GM11168 (cell line): ENCODE results near the gene SH3RF3.

Experiments
- in situ Hi-C: fragments of 300-500 bp; cut with MboI; formaldehyde crosslinking; loops from one replicate; pipeline ENCODE4 v1.12.0; 2022; ENCODE audit warnings: low sequenced_read_pairs; ENCODE audit not compliant: unreplicated experiment

SH3RF3 gene

GRCh38 chr2:109377976-109378375, 249.0 kb downstream of the SH3RF3 start:
- in situ Hi-C loops = no loop called here

GRCh38 chr2:109378682-109379081, 249.7 kb downstream of the SH3RF3 start:
- in situ Hi-C loops = no loop called here

GRCh38 chr2:109379507-109379906, 250.5 kb downstream of the SH3RF3 start:
- in situ Hi-C loops = no loop called here

GRCh38 chr2:109380502-109381326, 251.7 kb downstream of the SH3RF3 start:
- in situ Hi-C loops = no loop called here

DNA sequence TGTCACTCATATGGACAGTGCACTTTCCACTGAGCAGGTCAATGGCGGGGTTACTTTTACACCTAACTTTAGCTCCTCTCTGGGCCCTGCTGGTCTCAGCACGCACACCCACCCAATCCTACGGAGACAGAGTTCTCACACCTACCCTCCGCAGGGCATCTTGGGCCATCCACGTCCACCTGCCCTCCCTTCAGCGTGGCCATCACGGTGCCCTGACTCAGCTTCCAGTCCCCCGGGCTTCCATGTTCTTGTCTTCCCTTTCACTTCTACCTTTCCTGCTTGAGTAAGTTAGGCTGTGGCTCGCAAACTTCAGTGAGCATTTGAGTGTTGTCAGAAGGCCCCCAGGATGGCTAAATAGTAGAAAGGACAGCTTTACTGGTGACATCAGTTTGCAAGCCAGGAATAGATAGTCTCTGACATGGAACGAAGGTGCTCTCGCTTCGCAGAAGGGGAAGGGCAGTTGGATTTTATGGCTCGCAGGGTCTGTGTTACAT, 252.4 kb downstream of the SH3RF3 start:
- in situ Hi-C loops = no loop called here

- in situ Hi-C loops = no loop called here
These were observed 253.4 kb downstream of the SH3RF3 start for GRCh38 chr2:109382226-109382895.

DNA sequence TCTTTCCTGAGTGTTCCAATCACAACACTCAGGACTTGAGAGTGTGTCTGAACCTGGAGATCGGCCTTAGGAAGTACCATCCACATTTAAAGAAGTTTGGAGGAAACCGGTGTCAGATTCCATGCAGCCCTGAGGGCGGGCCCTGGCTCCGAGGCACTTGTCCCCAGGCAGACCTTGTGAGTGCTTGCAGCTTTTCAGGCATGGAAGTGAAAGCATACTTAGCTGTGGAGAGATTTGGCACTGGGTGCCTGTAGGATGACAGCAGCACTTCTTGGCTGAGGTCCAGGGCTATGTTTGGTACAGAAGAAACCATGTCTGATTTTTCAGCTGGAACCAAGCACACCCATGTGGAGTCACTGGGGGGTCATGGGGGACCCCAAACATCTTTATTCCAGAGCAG, 253.9 kb downstream of the SH3RF3 start:
- in situ Hi-C loops = no loop called here

DNA sequence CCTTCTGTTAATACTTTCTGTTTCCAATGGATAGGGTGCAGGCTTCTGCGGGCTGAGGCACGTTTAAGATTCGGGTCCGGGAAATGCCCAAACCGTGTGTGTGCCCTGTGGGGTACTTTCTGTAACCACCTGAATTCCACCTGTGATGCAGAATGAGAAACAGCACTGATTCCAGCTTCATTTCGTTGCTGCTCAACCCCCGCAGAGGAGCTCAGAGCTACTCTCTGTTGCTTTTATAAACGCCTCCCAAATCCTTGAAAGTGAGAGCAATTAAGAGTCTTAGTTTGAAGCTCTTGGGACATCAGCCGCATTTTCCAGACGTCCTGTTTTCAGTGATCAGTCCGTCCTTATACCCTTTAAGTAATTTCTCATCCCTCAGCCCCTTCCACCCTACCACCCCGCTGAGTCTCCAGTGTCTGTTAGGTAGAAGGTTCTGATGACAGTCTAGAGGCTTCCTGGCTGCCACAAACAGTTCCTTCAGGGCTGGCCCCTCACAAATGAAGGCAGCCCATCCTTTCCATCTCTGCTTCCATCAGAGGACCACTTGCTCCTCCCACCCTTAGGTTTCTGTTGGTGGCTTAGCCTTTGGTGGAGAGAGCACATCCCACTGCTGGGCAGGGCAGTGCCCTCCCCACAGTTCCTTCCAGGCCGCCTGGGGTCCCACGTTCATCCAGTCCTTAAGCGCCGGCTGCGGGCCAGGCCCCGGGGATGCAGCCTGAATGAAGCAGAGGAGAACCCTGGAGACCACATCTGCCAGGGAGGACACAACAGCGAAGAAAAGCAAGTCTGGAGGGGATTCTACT, 254.7 kb downstream of the SH3RF3 start:
- in situ Hi-C loops = no loop called here

DNA sequence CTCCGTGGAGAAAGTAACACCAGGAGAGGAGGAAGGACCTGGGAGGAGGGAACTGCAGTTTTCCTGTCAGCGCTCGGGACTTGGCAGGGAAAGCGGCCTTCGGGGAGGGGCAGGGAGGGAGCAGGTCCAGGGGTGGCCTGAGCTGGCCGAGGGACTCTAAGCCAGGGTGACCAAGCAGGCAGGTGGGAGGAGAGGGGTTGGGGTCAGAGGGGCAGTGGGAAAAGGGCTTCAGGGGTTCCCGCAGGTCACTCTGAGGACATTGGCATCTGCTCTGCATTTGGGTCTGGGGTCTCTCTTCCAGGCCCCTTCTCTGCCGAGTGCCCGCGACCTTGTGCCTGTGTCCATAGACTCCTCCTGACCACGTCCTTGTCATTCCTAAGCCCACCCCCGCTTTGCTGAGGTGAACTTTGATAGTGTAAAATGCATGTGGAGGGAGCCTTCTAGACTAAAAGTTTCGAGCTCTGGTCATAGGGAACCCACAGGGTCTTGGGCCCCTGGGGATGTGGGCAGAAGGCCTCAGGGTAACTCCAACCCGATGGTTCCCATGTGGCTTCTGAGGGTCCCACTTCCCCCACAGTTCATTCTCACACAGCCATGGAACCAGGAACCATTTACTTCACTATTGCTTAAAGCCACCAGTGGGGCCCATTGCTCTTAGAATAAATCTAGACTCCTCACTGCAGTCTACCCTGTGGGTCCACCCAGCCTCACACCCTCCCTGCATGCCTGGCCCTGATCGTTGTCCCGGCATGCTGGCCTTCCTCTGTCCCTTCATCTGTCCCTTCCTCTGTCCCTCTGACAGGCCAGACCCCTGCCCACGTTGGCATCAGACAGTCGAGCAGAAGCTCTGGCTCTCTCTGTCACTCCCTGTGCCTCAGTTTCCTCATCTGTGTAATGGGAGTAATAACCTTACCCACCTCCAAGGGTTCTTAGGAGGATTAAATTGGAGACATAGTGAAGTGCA, 255.6 kb downstream of the SH3RF3 start:
- in situ Hi-C loops = no loop called here

DNA sequence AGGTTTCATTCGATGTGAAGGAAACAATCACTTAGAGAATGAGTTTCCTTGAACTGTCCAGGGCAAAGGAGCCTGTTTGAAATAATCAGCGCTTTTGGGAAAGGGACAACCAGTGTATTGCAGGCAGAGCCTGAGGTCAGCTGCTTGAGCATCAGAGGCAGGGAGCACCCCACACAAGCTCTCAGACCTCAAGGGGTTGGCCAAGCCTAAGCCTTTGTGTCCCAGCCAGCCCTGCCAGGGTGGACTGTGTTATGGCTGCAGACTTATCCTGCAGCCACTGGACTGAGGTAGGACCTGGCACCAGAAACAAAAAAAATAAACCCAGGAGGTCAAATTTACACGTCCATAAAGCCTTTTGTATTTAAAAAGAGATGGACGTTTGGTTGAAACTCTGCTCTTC, 256.5 kb downstream of the SH3RF3 start:
- in situ Hi-C loops = no loop called here

GRCh38 chr2:109386004-109386695, 257.1 kb downstream of the SH3RF3 start:
- in situ Hi-C loops = no loop called here

GRCh38 chr2:109387221-109387735, 258.3 kb downstream of the SH3RF3 start:
- in situ Hi-C loops = no loop called here

DNA sequence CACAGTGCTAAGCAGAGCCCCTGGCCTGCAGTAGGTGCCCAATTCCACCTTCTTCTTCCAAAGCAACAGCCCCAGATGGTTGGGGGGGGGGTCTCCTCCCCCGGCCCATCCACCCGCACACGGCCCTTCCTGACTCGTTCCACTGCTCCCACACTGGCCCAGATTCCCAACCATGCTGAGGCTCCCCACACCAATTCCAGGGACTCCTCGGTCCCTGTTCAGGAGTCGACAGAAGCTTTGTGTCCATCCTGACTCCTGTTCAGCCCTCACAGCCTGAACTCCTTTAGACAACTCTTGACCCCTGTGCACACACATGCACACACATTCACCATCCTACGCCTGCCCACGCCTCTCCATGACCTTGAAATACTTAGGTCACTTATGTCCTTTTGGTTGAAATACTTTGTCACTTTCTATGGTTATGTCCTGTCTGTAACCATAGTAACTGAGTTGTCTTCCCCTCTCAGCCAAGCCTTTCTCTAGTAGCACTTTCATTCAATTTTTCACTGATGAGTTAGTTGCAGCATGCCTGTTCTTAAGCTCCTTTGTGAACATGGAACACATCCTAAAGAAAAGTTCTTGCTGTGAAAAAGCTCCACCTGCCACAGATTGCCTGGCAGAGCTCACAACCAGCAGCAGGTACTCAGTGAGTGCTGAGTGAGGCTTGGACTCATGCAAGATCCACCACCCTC, 258.9 kb downstream of the SH3RF3 start:
- in situ Hi-C loops = no loop called here

GRCh38 chr2:109391243-109391642, 262.2 kb downstream of the SH3RF3 start:
- in situ Hi-C loops = no loop called here

DNA sequence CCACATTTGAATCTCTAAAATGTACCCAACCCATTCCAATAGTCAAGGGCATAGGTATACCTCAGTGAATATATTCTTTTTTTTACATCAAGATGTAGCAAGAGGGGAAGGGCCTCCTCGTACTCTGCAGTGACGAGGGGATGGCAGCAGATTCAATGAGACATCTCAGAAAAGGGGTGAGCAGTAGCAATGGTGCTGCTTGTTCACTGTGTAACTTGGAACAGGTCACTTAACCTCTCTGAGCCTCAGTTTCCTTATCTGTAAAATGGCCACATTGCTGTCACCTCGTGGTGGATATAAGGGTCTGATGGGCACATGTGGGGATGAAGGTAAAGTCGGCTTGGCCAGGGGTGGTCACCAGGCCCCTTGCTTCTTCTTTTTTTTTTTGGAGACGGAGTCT, 263.1 kb downstream of the SH3RF3 start:
- in situ Hi-C loops = no loop called here

DNA sequence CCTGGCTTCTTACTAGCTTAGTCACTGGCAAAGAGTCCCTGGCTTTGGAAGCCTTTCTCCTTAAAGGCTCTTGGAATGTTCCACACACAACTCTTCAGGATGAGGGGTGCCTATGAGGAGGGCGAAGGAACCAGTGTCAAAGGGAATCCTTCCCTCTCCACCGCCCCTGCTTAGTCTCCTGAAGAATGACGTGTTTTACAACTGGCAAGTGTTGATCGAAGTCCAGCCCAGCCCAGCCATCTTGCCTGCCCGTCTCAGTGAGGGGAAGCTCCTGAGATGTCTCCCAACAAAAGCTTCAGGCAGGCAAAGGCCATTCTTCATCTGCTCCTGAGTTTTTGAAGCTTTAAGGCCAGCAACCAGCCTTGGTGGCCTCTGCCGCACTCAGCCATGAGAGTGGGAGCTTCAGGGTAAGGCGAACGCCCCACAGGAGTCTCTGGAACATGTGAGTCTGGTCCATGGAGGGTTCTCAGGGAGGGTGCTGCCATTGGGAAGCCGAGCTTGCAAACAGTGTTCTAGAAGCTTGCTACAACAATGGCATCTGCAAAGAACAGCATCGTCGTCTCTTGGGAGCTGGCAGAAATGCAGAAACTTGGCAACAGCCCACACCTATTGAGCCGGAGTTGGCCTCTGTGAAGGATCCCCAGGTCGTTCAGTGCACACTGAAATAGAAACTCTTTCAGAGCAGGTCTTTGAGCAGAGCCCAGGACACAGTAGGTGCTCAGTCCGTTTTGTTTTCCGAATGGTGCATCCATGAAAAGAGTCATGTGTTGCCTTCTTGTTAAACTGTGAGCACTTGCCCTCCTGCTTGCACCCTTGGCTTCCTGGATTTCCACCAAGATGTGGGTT, 264.0 kb downstream of the SH3RF3 start:
- in situ Hi-C loops = no loop called here

GRCh38 chr2:109393662-109393972, 264.6 kb downstream of the SH3RF3 start:
- in situ Hi-C loops = no loop called here
